ENCODE measurements around the gene HECTD1. TPM values are rescaled to one million over a fixed set of nuclear protein-coding genes. Genes with fewer than 3 reads are reported as not detected.

Gene HECTD1
- total RNA-seq: 239 and 486 TPM in 2 replicates

DNA sequence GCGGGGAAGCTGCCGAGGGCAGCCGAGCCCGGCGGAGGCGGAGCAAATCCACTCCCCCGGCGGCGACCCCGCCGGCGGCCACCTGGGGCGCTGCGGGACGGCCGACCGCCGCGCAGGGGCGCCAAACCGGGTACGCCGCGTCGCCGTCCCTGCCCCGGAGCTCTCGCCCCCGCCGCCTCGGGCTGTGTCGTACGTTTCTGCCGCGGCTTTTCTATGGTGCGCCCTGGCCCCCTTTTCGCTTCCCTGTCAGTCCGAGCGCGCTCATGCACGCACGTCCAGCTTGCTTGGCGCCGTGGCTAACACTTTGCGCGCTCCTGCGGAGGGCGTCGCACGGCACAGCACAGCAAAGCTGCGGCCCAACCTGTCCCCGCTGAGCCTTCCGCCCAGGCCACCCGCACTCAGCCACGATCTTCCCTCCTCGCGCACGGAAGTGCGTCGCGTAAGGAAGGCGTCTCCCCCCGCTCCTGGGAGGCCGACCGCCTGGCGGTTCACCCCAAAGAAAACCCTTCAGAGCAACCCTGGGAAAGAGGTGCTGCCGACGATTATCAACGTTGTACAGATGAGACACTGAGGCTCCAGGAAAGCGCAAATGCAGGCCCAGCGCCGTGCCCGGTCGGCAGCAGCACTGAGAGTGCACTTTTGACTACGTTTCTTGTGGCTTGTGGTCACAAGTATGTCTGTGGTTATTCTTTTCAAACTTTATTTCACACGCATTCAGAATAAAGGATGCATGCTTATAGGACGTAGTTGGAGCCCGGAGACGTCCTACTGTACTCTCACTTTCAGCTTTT is at the start of gene HECTD1:
HECTD1 (minus strand) TSS at position 39 of the 791 bp plus-strand sequence. CDS start 1,857 bp downstream, outside the sequence.

Other genes starting within 250 kb of the HECTD1 start
- gene AP4S1, start 182.1 kb downstream of the HECTD1 start, total RNA-seq: 2.6 and 3.4 TPM in 2 replicates
- 37.4 and 58.2 TPM in 2 replicates for gene STRN3, start 181.4 kb downstream of the HECTD1 start, total RNA-seq
- 20.2 and 50.3 TPM in 2 replicates for gene HEATR5A, start 212.8 kb upstream of the HECTD1 start, total RNA-seq
- 12.1 and 16.8 TPM in 2 replicates for gene DTD2, start 249.7 kb upstream of the HECTD1 start, total RNA-seq